GM12892 (cell line): ENCODE data around the gene CDKAL1.

Experiments used
- DNase-seq: peaks from one replicate; pipeline ENCODE4 v3.0.0; 2011; ENCODE audit not compliant: insufficient read length
- FAIRE-seq: peaks from 2 replicates; lab custom pipeline; 2011; peaks lifted over from hg19 to GRCh38; lab: Jason Lieb, UNC
- POLR2A ChIP-seq: IDR thresholded peaks from 2 replicates; pipeline ENCODE4 v1.6.1; 2011; ENCODE audit warnings: low read depth, low read length, control low read depth
- POLR2AphosphoS5 ChIP-seq: IDR thresholded peaks from 2 replicates; pipeline ENCODE4 v1.6.1; 2011; ENCODE audit warnings: low read depth, low read length, control low read depth
- TAF1 ChIP-seq: IDR thresholded peaks from 2 replicates; pipeline ENCODE4 v1.6.1; 2011; ENCODE audit warnings: low read depth, mild to moderate bottlenecking, control low read depth, low read length, borderline replicate concordance

CDKAL1 gene

DNA sequence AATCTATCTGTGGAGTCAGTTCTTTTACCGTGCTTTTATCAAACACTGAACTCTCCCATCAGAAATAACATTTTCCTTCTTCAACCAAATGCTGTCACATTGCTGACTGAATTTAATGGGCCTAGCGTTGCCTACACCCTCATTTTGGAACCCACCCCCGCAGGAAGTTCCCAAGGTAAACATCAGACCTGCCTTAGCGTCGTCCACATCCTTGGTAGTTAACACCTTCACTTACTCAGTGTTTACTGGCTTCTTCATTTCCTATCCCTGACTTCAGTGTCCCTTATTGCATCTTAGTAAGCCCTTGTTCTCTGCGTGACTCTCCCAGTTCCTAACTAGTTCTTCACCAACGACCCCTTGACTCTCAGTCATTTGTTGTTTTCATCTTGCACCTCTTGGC is 567.9 kb downstream of the CDKAL1 start:
- no peak for TF ChIP-seq POLR2AphosphoS5
- no peak for TF ChIP-seq POLR2A
- no peak for TF ChIP-seq TAF1
- FAIRE-seq (peak; percentile 67), DNase-seq (no peak)

DNA sequence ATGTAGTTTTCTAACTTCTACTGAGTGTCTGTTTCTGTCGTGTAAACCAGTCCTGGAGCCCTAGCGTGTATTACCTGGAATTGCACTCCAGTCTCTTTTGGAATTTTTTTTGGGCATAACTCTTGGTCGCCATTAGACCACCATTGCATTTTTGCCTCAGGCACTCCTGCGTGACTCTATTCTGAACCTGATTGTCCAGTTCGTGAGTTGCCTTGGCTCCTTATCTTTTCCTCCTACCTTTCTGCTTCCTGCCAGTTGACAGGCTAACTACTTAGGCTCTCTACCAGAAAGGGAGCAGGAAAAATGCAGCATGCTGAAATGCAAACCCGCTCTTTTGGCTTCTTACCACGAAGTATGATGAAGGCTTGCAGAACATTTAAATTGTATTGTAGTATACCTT is 568.4 kb downstream of the CDKAL1 start:
- TF ChIP-seq POLR2A (no peak), POLR2AphosphoS5 (no peak), TAF1 (no peak)
- FAIRE-seq (no peak), DNase-seq (no peak)

DNA sequence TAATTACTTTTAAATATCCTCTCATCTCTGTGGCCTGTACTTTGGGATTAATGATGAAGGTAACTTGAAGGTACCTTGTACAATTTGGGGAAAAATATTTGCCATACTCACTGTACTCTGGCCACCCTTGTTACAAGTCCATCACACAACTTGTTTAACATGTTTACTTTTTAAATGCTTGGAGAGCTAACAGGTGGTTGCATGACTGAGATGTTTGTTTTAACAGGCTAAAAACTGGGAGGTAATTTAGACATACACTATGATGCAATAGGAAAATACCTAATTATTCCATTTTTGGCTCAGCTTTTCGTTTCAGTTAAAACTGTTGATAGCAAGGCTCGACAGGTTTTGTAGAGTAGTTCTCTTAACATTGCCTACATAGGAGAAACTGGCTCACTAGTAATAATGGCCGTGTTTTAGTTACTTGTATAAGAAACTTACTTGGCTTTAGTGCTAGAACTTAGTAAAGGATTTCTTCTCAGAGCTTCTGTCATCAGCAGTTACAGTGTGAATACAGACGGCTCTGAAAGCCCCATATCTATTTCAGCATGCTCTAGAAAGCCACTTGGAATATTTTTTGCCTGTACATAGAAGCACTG is 569.5 kb downstream of the CDKAL1 start:
- DNase-seq (no peak), FAIRE-seq (no peak)
- no peak for TF ChIP-seq TAF1
- TF ChIP-seq POLR2A, result no peak
- TF ChIP-seq POLR2AphosphoS5, result no peak

DNA sequence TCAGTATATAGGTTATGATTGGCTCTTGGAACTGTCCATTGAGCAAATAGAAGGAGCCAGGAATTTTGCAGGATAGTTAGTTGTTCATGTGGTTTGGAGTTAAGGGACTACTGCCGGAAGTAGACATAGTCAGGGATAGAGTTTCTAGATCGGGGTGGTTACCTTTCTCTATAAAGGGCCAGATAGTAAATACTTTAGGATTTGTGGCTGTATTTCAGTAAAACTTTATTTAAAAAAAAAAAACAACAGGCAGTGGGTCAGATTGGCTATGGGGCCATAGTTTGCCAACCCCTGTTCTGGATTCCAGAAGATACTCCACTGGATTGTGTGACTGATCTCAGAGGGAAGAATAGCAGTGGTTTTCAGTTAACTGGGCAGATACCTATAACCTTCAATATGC is 570.0 kb downstream of the CDKAL1 start:
- DNase-seq (no peak), FAIRE-seq (no peak)
- no peak for TF ChIP-seq TAF1
- TF ChIP-seq POLR2AphosphoS5, result no peak
- no peak for TF ChIP-seq POLR2A

DNA sequence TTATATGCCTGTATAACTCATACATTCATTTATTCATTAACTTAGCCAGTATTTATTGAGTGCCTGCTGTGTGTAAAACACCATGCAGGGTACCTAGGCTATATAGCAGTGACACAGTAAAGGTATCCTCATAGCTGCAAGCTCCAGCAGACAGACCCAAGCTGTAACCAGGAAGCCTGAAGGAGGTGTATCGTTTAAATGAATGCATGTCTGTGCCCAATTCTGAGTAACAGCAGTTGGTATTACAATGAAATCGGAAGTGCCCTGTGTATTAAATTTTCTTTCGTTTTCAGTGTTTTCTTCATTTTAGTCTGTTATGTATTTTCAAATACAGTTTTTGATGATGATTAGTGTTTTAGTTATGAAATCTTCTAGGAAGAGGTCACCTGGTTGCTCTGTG is 573.5 kb downstream of the CDKAL1 start:
- FAIRE-seq (peak; percentile 17), DNase-seq (no peak)
- no peak for TF ChIP-seq POLR2AphosphoS5
- no peak for TF ChIP-seq POLR2A
- TF ChIP-seq TAF1, result no peak

- DNase-seq (no peak), FAIRE-seq (no peak)
- TF ChIP-seq TAF1 (no peak), POLR2A (no peak), POLR2AphosphoS5 (no peak)
Measured at GRCh38 chr6:21109391-21110178, 575.3 kb downstream of the CDKAL1 start.

DNA sequence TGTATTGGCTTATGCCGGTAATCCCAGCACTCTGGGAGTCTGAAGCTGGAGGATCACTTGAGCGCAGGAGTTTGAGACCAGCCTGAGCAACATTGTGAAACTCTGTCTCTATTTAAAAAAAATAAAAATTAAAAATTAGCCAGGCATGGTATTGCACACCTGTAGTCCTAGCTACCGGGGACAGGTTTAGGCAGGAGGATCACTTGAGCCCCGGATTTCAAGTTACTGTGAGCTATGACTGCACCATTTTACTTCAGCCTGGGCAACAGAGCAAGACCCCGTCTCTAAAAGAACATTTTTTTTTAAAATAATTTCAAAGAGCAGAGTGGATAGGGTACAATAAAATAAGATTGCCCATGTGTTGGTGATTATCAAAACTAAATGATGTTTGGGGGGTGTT is 576.4 kb downstream of the CDKAL1 start:
- TF ChIP-seq POLR2A (no peak), POLR2AphosphoS5 (no peak), TAF1 (no peak)
- FAIRE-seq (peak; percentile 5), DNase-seq (no peak)

DNA sequence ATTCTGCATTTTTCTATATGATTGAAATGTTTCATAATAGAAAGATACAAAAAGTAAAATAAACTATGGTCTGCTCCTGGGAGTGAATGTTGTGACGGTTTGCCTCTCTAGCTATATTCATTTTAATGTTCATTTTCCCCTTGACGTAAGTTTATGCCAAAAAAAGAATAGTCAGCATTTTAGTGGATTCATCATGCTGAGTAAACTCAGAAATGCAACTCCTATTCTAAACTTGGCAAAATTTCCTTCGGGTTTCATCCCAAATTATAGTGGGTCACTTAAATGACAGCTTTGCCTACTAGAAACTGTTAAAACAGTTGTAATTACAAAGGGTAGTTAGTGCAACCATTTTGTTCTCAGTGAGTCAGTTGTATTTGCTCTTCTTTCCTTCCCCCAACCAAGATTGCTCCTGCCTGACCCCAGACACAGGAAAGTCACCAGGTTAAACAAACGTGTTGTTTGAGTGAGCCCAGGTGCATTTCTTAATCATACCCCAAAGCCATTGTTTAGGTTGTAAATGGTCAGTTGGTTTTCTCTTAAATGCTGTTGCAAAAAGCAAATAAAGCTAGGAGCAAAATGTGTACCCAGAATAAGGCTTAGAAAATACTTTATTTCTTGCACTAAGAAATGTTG is 577.0 kb downstream of the CDKAL1 start:
- FAIRE-seq, result no peak
- no peak for DNase-seq
- no peak for TF ChIP-seq POLR2A
- TF ChIP-seq POLR2AphosphoS5, result no peak
- no peak for TF ChIP-seq TAF1

- DNase-seq (no peak), FAIRE-seq (no peak)
- TF ChIP-seq POLR2AphosphoS5 (no peak), POLR2A (no peak), TAF1 (no peak)
Measured at GRCh38 chr6:21115111-21115510, 580.9 kb downstream of the CDKAL1 start.

- DNase-seq (no peak), FAIRE-seq (no peak)
- TF ChIP-seq POLR2A (no peak), POLR2AphosphoS5 (no peak), TAF1 (no peak)
Measured at GRCh38 chr6:21116736-21117135, 582.5 kb downstream of the CDKAL1 start.

- FAIRE-seq, result no peak
- TF ChIP-seq POLR2AphosphoS5 (no peak), TAF1 (no peak), POLR2A (no peak)
Measured at GRCh38 chr6:21118216-21118780, 584.0 kb downstream of the CDKAL1 start.

GRCh38 chr6:21121636-21122136 is 587.4 kb downstream of the CDKAL1 start:
- FAIRE-seq (no peak), DNase-seq (no peak)
- TF ChIP-seq POLR2AphosphoS5, result no peak
- no peak for TF ChIP-seq POLR2A
- no peak for TF ChIP-seq TAF1

More at GRCh38 chr6:21118216-21118780, 584.0 kb downstream of the CDKAL1 start:
- no peak for DNase-seq

- DNase-seq, result no peak
- no peak for TF ChIP-seq POLR2AphosphoS5
- no peak for TF ChIP-seq TAF1
- TF ChIP-seq POLR2A, result no peak
- FAIRE-seq, result no peak
Measured at GRCh38 chr6:21123507-21124436, 589.5 kb downstream of the CDKAL1 start.
